ENCODE results near the gene WNT9B.

Gene WNT9B

GRCh38 chr17:46820592-46821450, 30.6 kb upstream of the WNT9B start:
- no peak for DNase-seq
- Histone ChIP-seq H3K4me2 (ENCODE audit: low read length, poor library complexity, severe bottlenecking) (no peak overlapping the region), H3K27me3 (ENCODE audit: control insufficient read depth in 1 of 2, insufficient read depth in 1 of 2, low read length in 2 of 2) (peaks cover 75 to 81% of the 10 kb centered on the region in 2 experiments), H3K9ac (ENCODE audit: low read length) (no peak overlapping the region), H2BK15ac (ENCODE audit: low read depth, poor library complexity, severe bottlenecking) (no peak overlapping the region), H3K79me1 (replicated peaks; ENCODE audit: low read length, poor library complexity, severe bottlenecking) (no peaks in the 10 kb centered on the region), H3K9me3 (ENCODE audit: control insufficient read depth, low read length) (no peaks in the 10 kb centered on the region), H3K27ac (ENCODE audit: low read length, poor library complexity, severe bottlenecking) (no peak overlapping the region), H3K36me3 (ENCODE audit: control insufficient read depth in 1 of 2, insufficient read depth in 2 of 2, low read depth in 1 of 2, low read length in 2 of 2) (peaks cover 0 to 4% of the 10 kb centered on the region in 2 experiments), H2BK12ac (ENCODE audit: low read length in 2 of 2) (no peak overlapping the region), H2BK120ac (ENCODE audit: low read depth, low read length) (no peak overlapping the region), H3K23ac (ENCODE audit: low read length in 2 of 2) (no peak overlapping the region), H3K4me1 (ENCODE audit: control insufficient read depth, insufficient read depth, low read depth, low read length) (peaks cover 21% of the 10 kb centered on the region), H2AK5ac (ENCODE audit: low read length, severe bottlenecking) (no peak overlapping the region), H4K8ac (ENCODE audit: low read length) (no peak overlapping the region), H3K14ac (ENCODE audit: low read length in 2 of 2) (peak overlapping the region in 1 of 2 experiments; percentile 21), H3K4ac (ENCODE audit: low read depth in 1 of 2, low read length in 2 of 2) (no peak overlapping the region), H4K91ac (ENCODE audit: low read length) (no peak overlapping the region), H3K18ac (ENCODE audit: low read depth in 1 of 2, low read length in 2 of 2) (no peak overlapping the region), H2BK5ac (ENCODE audit: low read depth, low read length, poor library complexity, severe bottlenecking) (no peak overlapping the region), H2AFZ (ENCODE audit: low read depth, low read length) (no peak overlapping the region), H3K4me3 (ENCODE audit: insufficient read depth in 1 of 2, low read depth in 1 of 2, low read length in 2 of 2) (no peak overlapping the region)
- 67% methylated on average over 7 of the region's 13 CpGs for WGBS

DNA sequence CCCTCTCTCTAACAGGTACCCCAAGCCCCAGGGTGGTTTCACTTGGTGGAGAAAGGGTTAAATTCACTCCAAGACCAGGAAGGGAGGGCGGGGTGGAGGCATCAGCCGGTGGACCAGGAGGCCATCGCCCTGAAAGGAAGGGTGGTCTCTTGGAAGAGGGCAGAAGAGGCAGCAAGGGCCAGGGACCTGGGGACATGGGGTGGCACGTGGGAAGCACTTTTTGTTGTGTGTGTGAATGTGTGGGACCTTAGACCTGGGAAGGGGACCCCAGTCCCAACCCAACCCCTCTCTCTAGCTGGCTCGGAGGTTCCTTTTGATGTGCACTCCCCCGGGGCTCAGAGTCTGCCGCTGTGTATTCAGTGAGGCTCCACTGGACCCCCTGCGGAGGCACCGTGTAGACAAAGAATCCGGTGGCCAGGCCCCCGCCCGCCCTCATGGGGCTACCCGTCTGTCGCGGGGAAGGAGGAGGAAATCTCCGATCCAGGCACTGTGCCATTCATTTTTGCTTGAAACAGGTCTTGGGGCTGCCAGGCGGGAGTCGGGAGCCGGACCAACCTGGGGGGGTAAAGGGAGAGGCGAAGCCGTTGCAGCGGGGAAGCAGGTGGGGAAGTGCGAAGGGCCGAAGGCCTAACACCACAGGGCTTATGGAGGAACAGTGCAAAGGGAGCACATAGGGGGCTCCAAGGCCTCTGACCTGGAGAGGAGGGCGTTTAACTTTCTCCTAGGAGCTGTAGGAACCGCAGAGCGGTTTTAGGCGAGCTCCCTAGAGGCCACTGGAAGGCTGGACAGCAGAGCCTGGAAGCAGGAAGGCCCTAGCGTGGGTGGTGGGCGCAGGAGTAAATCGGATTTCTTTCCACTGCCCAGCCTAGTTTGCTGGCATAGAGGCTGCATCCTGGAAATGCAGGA, 29.6 kb upstream of the WNT9B start:
- no peak overlapping the region for H3K4me2 ChIP-seq (ENCODE audit: low read length, poor library complexity, severe bottlenecking)
- H3K27me3 ChIP-seq (ENCODE audit: control insufficient read depth in 1 of 2, insufficient read depth in 1 of 2, low read length in 2 of 2): peaks cover 68 to 79% of the 10 kb centered on the region in 2 experiments
- H3K79me1 ChIP-seq (replicated peaks; ENCODE audit: low read length, poor library complexity, severe bottlenecking): no peaks in the 10 kb centered on the region
- no peak overlapping the region for H2BK12ac ChIP-seq (ENCODE audit: low read length in 2 of 2)
- no peak overlapping the region for H3K4me3 ChIP-seq (ENCODE audit: insufficient read depth in 1 of 2, low read depth in 1 of 2, low read length in 2 of 2)
- no peak overlapping the region for H2BK5ac ChIP-seq (ENCODE audit: low read depth, low read length, poor library complexity, severe bottlenecking)
- no peak overlapping the region for H4K8ac ChIP-seq (ENCODE audit: low read length)
- H3K27ac ChIP-seq (ENCODE audit: low read length, poor library complexity, severe bottlenecking): no peak overlapping the region
- no peak for DNase-seq
- H3K4ac ChIP-seq (ENCODE audit: low read depth in 1 of 2, low read length in 2 of 2): no peak overlapping the region
- H2AFZ ChIP-seq (ENCODE audit: low read depth, low read length): no peak overlapping the region
- no peak overlapping the region for H2AK5ac ChIP-seq (ENCODE audit: low read length, severe bottlenecking)
- no peaks in the 10 kb centered on the region for H3K9me3 ChIP-seq (ENCODE audit: control insufficient read depth, low read length)
- peaks cover 0 to 4% of the 10 kb centered on the region in 2 experiments for H3K36me3 ChIP-seq (ENCODE audit: control insufficient read depth in 1 of 2, insufficient read depth in 2 of 2, low read depth in 1 of 2, low read length in 2 of 2)
- no peak overlapping the region for H2BK15ac ChIP-seq (ENCODE audit: low read depth, poor library complexity, severe bottlenecking)
- H3K9ac ChIP-seq (ENCODE audit: low read length): no peak overlapping the region
- WGBS: 23% methylated on average over 30 of the region's 31 CpGs
- H2BK120ac ChIP-seq (ENCODE audit: low read depth, low read length): no peak overlapping the region
- no peak overlapping the region for H4K91ac ChIP-seq (ENCODE audit: low read length)
- no peak overlapping the region for H3K23ac ChIP-seq (ENCODE audit: low read length in 2 of 2)
- peaks cover 21% of the 10 kb centered on the region for H3K4me1 ChIP-seq (ENCODE audit: control insufficient read depth, insufficient read depth, low read depth, low read length)
- H3K14ac ChIP-seq (ENCODE audit: low read length in 2 of 2): peak overlapping the region in 1 of 2 experiments; percentile 21
- no peak overlapping the region for H3K18ac ChIP-seq (ENCODE audit: low read depth in 1 of 2, low read length in 2 of 2)

- H2BK5ac ChIP-seq (ENCODE audit: low read depth, low read length, poor library complexity, severe bottlenecking): no peak overlapping the region
- H3K9me3 ChIP-seq (ENCODE audit: control insufficient read depth, low read length): no peaks in the 10 kb centered on the region
- no peak overlapping the region for H3K4ac ChIP-seq (ENCODE audit: low read depth in 1 of 2, low read length in 2 of 2)
- no peak overlapping the region for H3K23ac ChIP-seq (ENCODE audit: low read length in 2 of 2)
- no peak overlapping the region for H3K4me2 ChIP-seq (ENCODE audit: low read length, poor library complexity, severe bottlenecking)
- H2BK120ac ChIP-seq (ENCODE audit: low read depth, low read length): no peak overlapping the region
- H3K27me3 ChIP-seq (ENCODE audit: control insufficient read depth in 1 of 2, insufficient read depth in 1 of 2, low read length in 2 of 2): peaks cover 61 to 79% of the 10 kb centered on the region in 2 experiments
- no peak overlapping the region for H3K14ac ChIP-seq (ENCODE audit: low read length in 2 of 2)
- no peak overlapping the region for H2AFZ ChIP-seq (ENCODE audit: low read depth, low read length)
- H3K27ac ChIP-seq (ENCODE audit: low read length, poor library complexity, severe bottlenecking): no peak overlapping the region
- no peak overlapping the region for H3K9ac ChIP-seq (ENCODE audit: low read length)
- H3K18ac ChIP-seq (ENCODE audit: low read depth in 1 of 2, low read length in 2 of 2): no peak overlapping the region
- no peak overlapping the region for H2BK12ac ChIP-seq (ENCODE audit: low read length in 2 of 2)
- H2AK5ac ChIP-seq (ENCODE audit: low read length, severe bottlenecking): no peak overlapping the region
- 51% methylated on average over 34 of the region's 35 CpGs for WGBS
- H2BK15ac ChIP-seq (ENCODE audit: low read depth, poor library complexity, severe bottlenecking): no peak overlapping the region
- peaks cover 21% of the 10 kb centered on the region for H3K4me1 ChIP-seq (ENCODE audit: control insufficient read depth, insufficient read depth, low read depth, low read length)
- no peak overlapping the region for H3K4me3 ChIP-seq (ENCODE audit: insufficient read depth in 1 of 2, low read depth in 1 of 2, low read length in 2 of 2)
- H3K36me3 ChIP-seq (ENCODE audit: control insufficient read depth in 1 of 2, insufficient read depth in 2 of 2, low read depth in 1 of 2, low read length in 2 of 2): peaks cover 0 to 4% of the 10 kb centered on the region in 2 experiments
- H3K79me1 ChIP-seq (replicated peaks; ENCODE audit: low read length, poor library complexity, severe bottlenecking): no peaks in the 10 kb centered on the region
- no peak for DNase-seq
- no peak overlapping the region for H4K8ac ChIP-seq (ENCODE audit: low read length)
- peak overlapping the region; percentile 45 for H4K91ac ChIP-seq (ENCODE audit: low read length)
Measured at GRCh38 chr17:46822388-46822921, 28.9 kb upstream of the WNT9B start.

GRCh38 chr17:46823657-46824056, 27.7 kb upstream of the WNT9B start:
- H2BK12ac ChIP-seq (ENCODE audit: low read length in 2 of 2): no peak overlapping the region
- H3K79me1 ChIP-seq (replicated peaks; ENCODE audit: low read length, poor library complexity, severe bottlenecking): no peaks in the 10 kb centered on the region
- H3K23ac ChIP-seq (ENCODE audit: low read length in 2 of 2): no peak overlapping the region
- H4K91ac ChIP-seq (ENCODE audit: low read length): no peak overlapping the region
- no peak overlapping the region for H3K18ac ChIP-seq (ENCODE audit: low read depth in 1 of 2, low read length in 2 of 2)
- H2AFZ ChIP-seq (ENCODE audit: low read depth, low read length): no peak overlapping the region
- peaks cover 49 to 77% of the 10 kb centered on the region in 2 experiments for H3K27me3 ChIP-seq (ENCODE audit: control insufficient read depth in 1 of 2, insufficient read depth in 1 of 2, low read length in 2 of 2)
- peaks cover 17% of the 10 kb centered on the region for H3K4me1 ChIP-seq (ENCODE audit: control insufficient read depth, insufficient read depth, low read depth, low read length)
- H2AK5ac ChIP-seq (ENCODE audit: low read length, severe bottlenecking): no peak overlapping the region
- no peaks in the 10 kb centered on the region for H3K9me3 ChIP-seq (ENCODE audit: control insufficient read depth, low read length)
- no peak overlapping the region for H3K14ac ChIP-seq (ENCODE audit: low read length in 2 of 2)
- H3K9ac ChIP-seq (ENCODE audit: low read length): no peak overlapping the region
- H3K27ac ChIP-seq (ENCODE audit: low read length, poor library complexity, severe bottlenecking): no peak overlapping the region
- 85% methylated on average over 8 of the region's 8 CpGs for WGBS
- H2BK120ac ChIP-seq (ENCODE audit: low read depth, low read length): no peak overlapping the region
- H3K4ac ChIP-seq (ENCODE audit: low read depth in 1 of 2, low read length in 2 of 2): no peak overlapping the region
- no peak overlapping the region for H3K4me3 ChIP-seq (ENCODE audit: insufficient read depth in 1 of 2, low read depth in 1 of 2, low read length in 2 of 2)
- no peak overlapping the region for H4K8ac ChIP-seq (ENCODE audit: low read length)
- no peak for DNase-seq
- H2BK15ac ChIP-seq (ENCODE audit: low read depth, poor library complexity, severe bottlenecking): no peak overlapping the region
- H3K4me2 ChIP-seq (ENCODE audit: low read length, poor library complexity, severe bottlenecking): no peak overlapping the region
- no peak overlapping the region for H2BK5ac ChIP-seq (ENCODE audit: low read depth, low read length, poor library complexity, severe bottlenecking)
- peaks cover 0 to 4% of the 10 kb centered on the region in 2 experiments for H3K36me3 ChIP-seq (ENCODE audit: control insufficient read depth in 1 of 2, insufficient read depth in 2 of 2, low read depth in 1 of 2, low read length in 2 of 2)

Measured in mesenchymal stem cell (in vitro differentiated cells and primary cell).